ENCODE results near the gene ABI3BP. TPM values are rescaled to one million over a fixed set of nuclear protein-coding genes. Genes with fewer than 3 reads are reported as not detected.

Gene ABI3BP
- total RNA-seq, 1 experiment from 2014 or later, result 0.74 TPM

DNA sequence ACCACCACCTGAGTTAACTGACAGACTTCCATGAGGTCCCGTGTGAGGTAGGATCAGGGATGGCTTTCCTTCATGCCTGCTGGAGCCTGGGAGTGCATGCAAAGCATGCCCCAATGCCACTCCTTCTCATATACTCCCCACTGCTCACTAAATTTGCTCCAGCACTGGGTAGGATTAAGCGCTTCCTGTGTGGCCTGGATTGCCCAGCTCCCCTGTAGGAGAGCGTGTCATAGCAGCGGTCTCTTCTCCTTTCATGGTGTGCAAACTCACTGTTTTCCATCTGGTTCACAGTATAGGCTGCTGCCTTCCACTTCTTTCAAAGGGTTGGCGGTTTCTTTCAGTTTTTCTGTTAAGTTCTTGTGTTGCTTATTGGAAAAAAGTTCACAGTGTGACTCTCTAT lies 34.1 kb upstream of the ABI3BP start:
- Mint-ChIP-seq H3K4me1 (no peaks in the 10 kb centered on the region), H3K36me3 (peaks cover 3% of the 10 kb centered on the region), H3K27ac (no peak overlapping the region), H3K27me3 (ENCODE audit: low read depth) (no peaks in the 10 kb centered on the region), H3K9me3 (peaks cover 41% of the 10 kb centered on the region), H3K4me3 (no peak overlapping the region)
- POLR2A ChIA-PET, result no interaction called here
- CTCF ChIA-PET, result no interaction called here
- DNase-seq (ENCODE audit: low spot score) (no peak), ATAC-seq (peak; percentile 57)
- no peak for TF ChIP-seq MYBL2 (CRISPR knock-in tag; IDR thresholded peaks at IDR 0.05)
- TF ChIP-seq TEAD4 (CRISPR knock-in tag; IDR thresholded peaks at IDR 0.05), result no peak
- TF ChIP-seq NFATC4 (CRISPR knock-in tag; IDR thresholded peaks at IDR 0.05), result no peak
- no peak for TF ChIP-seq ELF4 (CRISPR knock-in tag; IDR thresholded peaks at IDR 0.05; ENCODE audit: low read depth)
- no peak for TF ChIP-seq ZBTB21 (CRISPR knock-in tag; IDR thresholded peaks at IDR 0.05; ENCODE audit: borderline replicate concordance)
- TF ChIP-seq, protein P1, sequence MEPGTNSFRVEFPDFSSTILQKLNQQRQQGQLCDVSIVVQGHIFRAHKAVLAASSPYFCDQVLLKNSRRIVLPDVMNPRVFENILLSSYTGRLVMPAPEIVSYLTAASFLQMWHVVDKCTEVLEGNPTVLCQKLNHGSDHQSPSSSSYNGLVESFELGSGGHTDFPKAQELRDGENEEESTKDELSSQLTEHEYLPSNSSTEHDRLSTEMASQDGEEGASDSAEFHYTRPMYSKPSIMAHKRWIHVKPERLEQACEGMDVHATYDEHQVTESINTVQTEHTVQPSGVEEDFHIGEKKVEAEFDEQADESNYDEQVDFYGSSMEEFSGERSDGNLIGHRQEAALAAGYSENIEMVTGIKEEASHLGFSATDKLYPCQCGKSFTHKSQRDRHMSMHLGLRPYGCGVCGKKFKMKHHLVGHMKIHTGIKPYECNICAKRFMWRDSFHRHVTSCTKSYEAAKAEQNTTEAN (CRISPR knock-in tag; IDR thresholded peaks at IDR 0.05), result no peak
- TF ChIP-seq, protein P2, sequence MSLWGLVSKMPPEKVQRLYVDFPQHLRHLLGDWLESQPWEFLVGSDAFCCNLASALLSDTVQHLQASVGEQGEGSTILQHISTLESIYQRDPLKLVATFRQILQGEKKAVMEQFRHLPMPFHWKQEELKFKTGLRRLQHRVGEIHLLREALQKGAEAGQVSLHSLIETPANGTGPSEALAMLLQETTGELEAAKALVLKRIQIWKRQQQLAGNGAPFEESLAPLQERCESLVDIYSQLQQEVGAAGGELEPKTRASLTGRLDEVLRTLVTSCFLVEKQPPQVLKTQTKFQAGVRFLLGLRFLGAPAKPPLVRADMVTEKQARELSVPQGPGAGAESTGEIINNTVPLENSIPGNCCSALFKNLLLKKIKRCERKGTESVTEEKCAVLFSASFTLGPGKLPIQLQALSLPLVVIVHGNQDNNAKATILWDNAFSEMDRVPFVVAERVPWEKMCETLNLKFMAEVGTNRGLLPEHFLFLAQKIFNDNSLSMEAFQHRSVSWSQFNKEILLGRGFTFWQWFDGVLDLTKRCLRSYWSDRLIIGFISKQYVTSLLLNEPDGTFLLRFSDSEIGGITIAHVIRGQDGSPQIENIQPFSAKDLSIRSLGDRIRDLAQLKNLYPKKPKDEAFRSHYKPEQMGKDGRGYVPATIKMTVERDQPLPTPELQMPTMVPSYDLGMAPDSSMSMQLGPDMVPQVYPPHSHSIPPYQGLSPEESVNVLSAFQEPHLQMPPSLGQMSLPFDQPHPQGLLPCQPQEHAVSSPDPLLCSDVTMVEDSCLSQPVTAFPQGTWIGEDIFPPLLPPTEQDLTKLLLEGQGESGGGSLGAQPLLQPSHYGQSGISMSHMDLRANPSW (CRISPR knock-in tag; conservative IDR thresholded peaks at IDR 0.05; ENCODE audit: low read depth), result no peak
- TF ChIP-seq, protein P3, sequence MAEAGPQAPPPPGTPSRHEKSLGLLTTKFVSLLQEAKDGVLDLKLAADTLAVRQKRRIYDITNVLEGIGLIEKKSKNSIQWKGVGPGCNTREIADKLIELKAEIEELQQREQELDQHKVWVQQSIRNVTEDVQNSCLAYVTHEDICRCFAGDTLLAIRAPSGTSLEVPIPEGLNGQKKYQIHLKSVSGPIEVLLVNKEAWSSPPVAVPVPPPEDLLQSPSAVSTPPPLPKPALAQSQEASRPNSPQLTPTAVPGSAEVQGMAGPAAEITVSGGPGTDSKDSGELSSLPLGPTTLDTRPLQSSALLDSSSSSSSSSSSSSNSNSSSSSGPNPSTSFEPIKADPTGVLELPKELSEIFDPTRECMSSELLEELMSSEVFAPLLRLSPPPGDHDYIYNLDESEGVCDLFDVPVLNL (CRISPR knock-in tag; IDR thresholded peaks at IDR 0.05; ENCODE audit: borderline replicate concordance, low read depth), result no peak
- TF ChIP-seq IRF2 (CRISPR knock-in tag; IDR thresholded peaks at IDR 0.05; ENCODE audit: borderline replicate concordance, low read depth), result no peak
- no peak for TF ChIP-seq ETV6 (CRISPR knock-in tag; IDR thresholded peaks at IDR 0.05)
- no peak for TF ChIP-seq ZMAT4 (CRISPR knock-in tag; IDR thresholded peaks at IDR 0.05)
- no peak for TF ChIP-seq ZNF671 (CRISPR knock-in tag; IDR thresholded peaks at IDR 0.05)
- TF ChIP-seq FOXP1 (CRISPR knock-in tag; IDR thresholded peaks at IDR 0.05; ENCODE audit: borderline replicate concordance), result no peak
- TF ChIP-seq ZNF396 (CRISPR knock-in tag; IDR thresholded peaks at IDR 0.05; ENCODE audit: borderline replicate concordance), result no peak
- no peak for TF ChIP-seq CBFB (CRISPR knock-in tag; IDR thresholded peaks at IDR 0.05; ENCODE audit: low read depth)
- no peak for TF ChIP-seq ZNF121 (CRISPR knock-in tag; IDR thresholded peaks at IDR 0.05)
- TF ChIP-seq, protein P4, sequence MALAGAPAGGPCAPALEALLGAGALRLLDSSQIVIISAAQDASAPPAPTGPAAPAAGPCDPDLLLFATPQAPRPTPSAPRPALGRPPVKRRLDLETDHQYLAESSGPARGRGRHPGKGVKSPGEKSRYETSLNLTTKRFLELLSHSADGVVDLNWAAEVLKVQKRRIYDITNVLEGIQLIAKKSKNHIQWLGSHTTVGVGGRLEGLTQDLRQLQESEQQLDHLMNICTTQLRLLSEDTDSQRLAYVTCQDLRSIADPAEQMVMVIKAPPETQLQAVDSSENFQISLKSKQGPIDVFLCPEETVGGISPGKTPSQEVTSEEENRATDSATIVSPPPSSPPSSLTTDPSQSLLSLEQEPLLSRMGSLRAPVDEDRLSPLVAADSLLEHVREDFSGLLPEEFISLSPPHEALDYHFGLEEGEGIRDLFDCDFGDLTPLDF (CRISPR knock-in tag; IDR thresholded peaks at IDR 0.05), result no peak
- no peak for TF ChIP-seq NR3C1 (CRISPR knock-in tag; conservative IDR thresholded peaks at IDR 0.05; ENCODE audit: low read depth)
- TF ChIP-seq ARID4B (CRISPR knock-in tag; IDR thresholded peaks at IDR 0.05; ENCODE audit: borderline replicate concordance), result no peak
- TF ChIP-seq ZNF423 (CRISPR knock-in tag; IDR thresholded peaks at IDR 0.05), result no peak
